Measurements from ENCODE around the gene WNT7B.

Gene WNT7B

GRCh38 chr22:45905326-45905923 is 71.5 kb downstream of the WNT7B start:
- no peak for TF ChIP-seq ZFX (IDR thresholded peaks at IDR 0.05; ENCODE audit: borderline replicate concordance)
- TF ChIP-seq CTCF (IDR thresholded peaks at IDR 0.05), result no peak
- no peak overlapping the region for H3K27ac ChIP-seq

- no peak for TF ChIP-seq CTCF (IDR thresholded peaks at IDR 0.05)
- TF ChIP-seq ZFX (IDR thresholded peaks at IDR 0.05; ENCODE audit: borderline replicate concordance), result no peak
- H3K27ac ChIP-seq, result no peak overlapping the region
Observed at GRCh38 chr22:45904236-45904635, 72.7 kb downstream of the WNT7B start.

GRCh38 chr22:45903355-45904135 is 73.4 kb downstream of the WNT7B start:
- TF ChIP-seq ZFX (IDR thresholded peaks at IDR 0.05; ENCODE audit: borderline replicate concordance), result no peak
- no peak for TF ChIP-seq CTCF (IDR thresholded peaks at IDR 0.05)
- H3K27ac ChIP-seq, result no peak overlapping the region

- no peak for TF ChIP-seq CTCF (IDR thresholded peaks at IDR 0.05)
- TF ChIP-seq ZFX (IDR thresholded peaks at IDR 0.05; ENCODE audit: borderline replicate concordance), result no peak
- H3K27ac ChIP-seq, result no peak overlapping the region
Observed at GRCh38 chr22:45897736-45898135, 79.2 kb downstream of the WNT7B start.

GRCh38 chr22:45896964-45897538 is 79.9 kb downstream of the WNT7B start:
- TF ChIP-seq CTCF (IDR thresholded peaks at IDR 0.05), result no peak
- TF ChIP-seq ZFX (IDR thresholded peaks at IDR 0.05; ENCODE audit: borderline replicate concordance), result no peak
- H3K27ac ChIP-seq, result no peak overlapping the region

GRCh38 chr22:45896153-45896951 is 80.6 kb downstream of the WNT7B start:
- no peak overlapping the region for H3K27ac ChIP-seq
- TF ChIP-seq CTCF (IDR thresholded peaks at IDR 0.05) (no peak), ZFX (IDR thresholded peaks at IDR 0.05; ENCODE audit: borderline replicate concordance) (no peak)
